HG03520 (cell line): Measurements from ENCODE around the gene CD300LF.
A peak's percentile ranks its signal among the peaks of the same experiment; 100 is the strongest.

ENCODE experiments used
- ATAC-seq: cut with Tn5 transposase; IDR thresholded peaks from one replicate; pipeline ENCODE4 v1.9.1; 2021; ENCODE audit warnings: mild to moderate bottlenecking, moderate library complexity; ENCODE audit not compliant: unreplicated experiment

Gene CD300LF

GRCh38 chr17:74712756-74713155 is at the start of gene CD300LF:
Gene CD300LF (minus strand): TSS chr17:74712923. CDS start chr17:74712866, 57 bp downstream.
- no peak for ATAC-seq

GRCh38 chr17:74761931-74762330 is 49.2 kb upstream of the CD300LF start:
- ATAC-seq, result no peak

- no peak for ATAC-seq
These were observed 48.7 kb upstream of the CD300LF start for GRCh38 chr17:74761419-74761818.

- ATAC-seq, result no peak
These were observed 47.8 kb upstream of the CD300LF start for GRCh38 chr17:74760404-74761105.

- ATAC-seq, result no peak
These were observed 47.2 kb upstream of the CD300LF start for GRCh38 chr17:74759941-74760340.

GRCh38 chr17:74759243-74759801 is 46.6 kb upstream of the CD300LF start:
- peak; percentile 41 for ATAC-seq

- no peak for ATAC-seq
These were observed 46.1 kb upstream of the CD300LF start for GRCh38 chr17:74758848-74759168.

GRCh38 chr17:74757931-74758847 is 45.5 kb upstream of the CD300LF start:
- no peak for ATAC-seq

GRCh38 chr17:74757502-74757901 is 44.8 kb upstream of the CD300LF start:
- ATAC-seq, result no peak

GRCh38 chr17:74756891-74757290 is 44.2 kb upstream of the CD300LF start:
- ATAC-seq, result no peak

GRCh38 chr17:74755533-74755932 is 42.8 kb upstream of the CD300LF start:
- no peak for ATAC-seq

GRCh38 chr17:74754832-74755231 is 42.1 kb upstream of the CD300LF start:
- ATAC-seq, result no peak

- ATAC-seq, result no peak
These were observed 40.2 kb upstream of the CD300LF start for GRCh38 chr17:74752822-74753401.

- no peak for ATAC-seq
These were observed 39.7 kb upstream of the CD300LF start for GRCh38 chr17:74752415-74752814.

GRCh38 chr17:74750327-74751069 is 37.8 kb upstream of the CD300LF start:
- ATAC-seq, result no peak

GRCh38 chr17:74750039-74750326 is 37.3 kb upstream of the CD300LF start:
- ATAC-seq, result no peak

GRCh38 chr17:74749279-74750038 is 36.7 kb upstream of the CD300LF start:
- ATAC-seq, result peak; percentile 3

GRCh38 chr17:74748529-74749278 is 36.0 kb upstream of the CD300LF start, which contains the start of gene NHERF1:
Gene NHERF1 (plus strand): TSS chr17:74748628. CDS start chr17:74748847, 219 bp downstream.
- ATAC-seq, result peak; percentile 80

GRCh38 chr17:74748279-74748528 is 35.5 kb upstream of the CD300LF start:
- ATAC-seq, result no peak

- no peak for ATAC-seq
These were observed 34.2 kb upstream of the CD300LF start for GRCh38 chr17:74746922-74747321.
